K562 (cell line): ENCODE results near the gene RFLNA. TPM values are rescaled to one million over a fixed set of nuclear protein-coding genes. Genes with fewer than 3 reads are reported as not detected.

Experiments used
- ATF1 ChIP-seq, 2 experiments: fragments of 450-650 bp in 1 of 2; IDR thresholded peaks; 2 replicates each; pipeline ENCODE4 v1.6.1; 2016; ENCODE audit warnings: missing compliant biosample characterization in 1 of 2, missing genetic modification characterization in 1 of 2
- ATF7 ChIP-seq: fragments of 450-650 bp; IDR thresholded peaks from 2 replicates; pipeline ENCODE4 v1.7.1; 2014; ENCODE audit warnings: mild to moderate bottlenecking, moderate library complexity
- CTCF ChIP-seq, 3 experiments: IDR thresholded peaks in 2 of 3; conservative IDR thresholded peaks in 1 of 3; 2 replicates each; pipeline ENCODE4 v1.5.1; 2011 to 2012; ENCODE audit warnings: low read length in 3 of 3, mild to moderate bottlenecking in 3 of 3, control low read depth in 2 of 3, improper control_type of control experiment in 1 of 3, inconsistent platforms in 1 of 3, low read depth in 1 of 3, mixed read lengths in 1 of 3, moderate library complexity in 1 of 3; ENCODE audit not compliant: insufficient read depth in 2 of 3
- DACH1 ChIP-seq: fragments of 450-650 bp; IDR thresholded peaks from 2 replicates; pipeline ENCODE4 v1.6.1; 2018; ENCODE audit not compliant: partially characterized antibody
- ETV5 ChIP-seq: sonication (generic); formaldehyde crosslinking; IDR thresholded peaks from 2 replicates; pipeline ENCODE4 v1.4.0; 2020; ENCODE audit warnings: low read depth, mild to moderate bottlenecking, missing genetic modification reagents
- FOXJ3 ChIP-seq: sonication (generic); formaldehyde crosslinking; IDR thresholded peaks from 2 replicates; pipeline ENCODE4 v1.4.0; 2020; ENCODE audit warnings: mild to moderate bottlenecking, missing genetic modification reagents
- GABPA ChIP-seq: fragments of 200-800 bp; sonication (Bioruptor generic); conservative IDR thresholded peaks from 2 replicates; pipeline ENCODE4 v1.6.1; 2016; ENCODE audit warnings: low read depth, missing genetic modification characterization, missing compliant biosample characterization
- RAD21 ChIP-seq, 2 experiments: fragments of 250-450 bp in 1 of 2; fragments of 450-650 bp in 1 of 2; sonication (Bioruptor Pico) in 1 of 2; formaldehyde crosslinking in 1 of 2; IDR thresholded peaks in 1 of 2; conservative IDR thresholded peaks in 1 of 2; 2 replicates each; pipeline versions ENCODE4 v1.4.0 to v1.8.0; 2020 to 2022; ENCODE audit warnings: mild to moderate bottlenecking in 2 of 2, moderate library complexity in 1 of 2
- SMC3 ChIP-seq: conservative IDR thresholded peaks from 2 replicates; pipeline ENCODE4 v1.6.1; 2011; ENCODE audit warnings: low read depth, low read length, improper control_type of control experiment; ENCODE audit not compliant: insufficient read depth
- TCF3 ChIP-seq: sonication (generic); formaldehyde crosslinking; IDR thresholded peaks from 2 replicates; pipeline ENCODE4 v1.4.0; 2020; ENCODE audit warnings: mild to moderate bottlenecking, missing genetic modification reagents
- USF1 ChIP-seq: sonication (generic); formaldehyde crosslinking; IDR thresholded peaks from 2 replicates; pipeline ENCODE4 v1.9.0; 2022; ENCODE audit warnings: mild to moderate bottlenecking, missing genetic modification reagents
- YY1 ChIP-seq, 3 experiments: IDR thresholded peaks; 2 replicates each; pipeline ENCODE4 v1.6.1; 2011; ENCODE audit warnings: low read length in 2 of 3, mild to moderate bottlenecking in 2 of 3, moderate library complexity in 2 of 3, borderline replicate concordance in 1 of 3, control low read depth in 1 of 3, low read depth in 1 of 3; ENCODE audit not compliant: insufficient read depth in 3 of 3, insufficient replicate concordance in 2 of 3, control insufficient read depth in 1 of 3, insufficient read length in 1 of 3; ENCODE audit errors: extremely low read depth in 1 of 3
- ZBTB5 ChIP-seq: fragments of 450-650 bp; IDR thresholded peaks from 2 replicates; pipeline ENCODE4 v1.6.1; 2017; ENCODE audit warnings: antibody characterized with exemption
- polyA plus RNA-seq, 8 experiments: library from polyadenylated mRNA; depleted of rRNA in 4 of 8; stranded (reverse) in 5 of 8; unstranded in 3 of 8; fragments of >200 nt; fragmentation: Nextera tagmentation in 2 of 8; fragmentation: Illumina TruSeq in 1 of 8; extraction: Ambion mirVana in 2 of 8; extraction: Trizol in 1 of 8; gene quantifications; 2 replicates each; pipeline versions ENCODE4 v1.2.1 to v1.2.3, GENCODE V29; 2011 to 2014; ENCODE audit warnings: inconsistent platforms in 1 of 8, missing spikeins in 1 of 8
- total RNA-seq, 7 experiments: library from RNA; depleted of rRNA in 6 of 7; stranded (reverse); fragments of >200 nt in 6 of 7; fragmentation: Illumina TruSeq in 2 of 7; extraction: Trizol in 2 of 7; gene quantifications; 2 replicates each; pipeline versions ENCODE4 v1.2.1 to v1.2.3, GENCODE V29; 2011 to 2021; ENCODE audit warnings: low replicate concordance in 1 of 7
- TF ChIP-seq, protein P1 (sequence below): fragments of 450-650 bp; IDR thresholded peaks from 2 replicates; pipeline ENCODE4 v1.6.1; 2016
- TF ChIP-seq, protein P2 (sequence below), 2 experiments: fragments of 450-650 bp in 1 of 2; sonication (generic) in 1 of 2; formaldehyde crosslinking in 1 of 2; IDR thresholded peaks in 1 of 2; conservative IDR thresholded peaks in 1 of 2; 2 replicates each; pipeline versions ENCODE4 v1.6.1 to v1.8.1; 2016 to 2023; ENCODE audit warnings: mild to moderate bottlenecking in 2 of 2, moderate library complexity in 2 of 2, inconsistent platforms in 1 of 2, missing genetic modification reagents in 1 of 2
- TF ChIP-seq, protein P3 (sequence below): IDR thresholded peaks from 2 replicates; pipeline ENCODE4 v1.6.1; 2011; ENCODE audit warnings: borderline replicate concordance, low read depth, mild to moderate bottlenecking, moderate library complexity, low read length; ENCODE audit not compliant: insufficient read depth, poor library complexity, severe bottlenecking

RFLNA gene
- total and polyA plus RNA-seq, 9 of the 15 experiments (the other 6 are each of a cell fraction or from before 2014, with no cell fraction given) = not detected

GRCh38 chr12:124273630-124274029, 21.3 kb upstream of the RFLNA start (continued):
- TF ChIP-seq TCF3 (CRISPR knock-in tag) = 0 out of 2 replicates have a peak, but pooled peaks have one; percentile 9
- TF ChIP-seq GABPA = peak; percentile 47
- TF ChIP-seq CTCF (IDR thresholded peaks at IDR 0.05 in 2 of 3, conservative IDR thresholded peaks at IDR 0.05 in 1 of 3; ENCODE audit: insufficient read depth in 2 of 3, low read depth in 1 of 3, low read length in 3 of 3) = peak; percentile 67 to 79 (median 78)
- TF ChIP-seq, protein P1, sequence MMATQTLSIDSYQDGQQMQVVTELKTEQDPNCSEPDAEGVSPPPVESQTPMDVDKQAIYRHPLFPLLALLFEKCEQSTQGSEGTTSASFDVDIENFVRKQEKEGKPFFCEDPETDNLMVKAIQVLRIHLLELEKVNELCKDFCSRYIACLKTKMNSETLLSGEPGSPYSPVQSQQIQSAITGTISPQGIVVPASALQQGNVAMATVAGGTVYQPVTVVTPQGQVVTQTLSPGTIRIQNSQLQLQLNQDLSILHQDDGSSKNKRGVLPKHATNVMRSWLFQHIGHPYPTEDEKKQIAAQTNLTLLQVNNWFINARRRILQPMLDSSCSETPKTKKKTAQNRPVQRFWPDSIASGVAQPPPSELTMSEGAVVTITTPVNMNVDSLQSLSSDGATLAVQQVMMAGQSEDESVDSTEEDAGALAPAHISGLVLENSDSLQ = peak; percentile 85
- TF ChIP-seq SMC3 = 0 out of 2 replicates have a peak, but pooled peaks have one; percentile 19
- TF ChIP-seq FOXJ3 (CRISPR knock-in tag) = peak; percentile 66
- TF ChIP-seq ZBTB5 = no peak
- peak in 1 of 3 experiments; percentile 20 for TF ChIP-seq YY1 (IDR thresholded peaks at IDR 0.05; ENCODE audit: borderline replicate concordance in 1 of 3, control insufficient read depth in 1 of 3, extremely low read depth in 1 of 3, insufficient read depth in 3 of 3, insufficient read length in 1 of 3, insufficient replicate concordance in 2 of 3, low read depth in 1 of 3, low read length in 2 of 3)
- TF ChIP-seq, protein P2, sequence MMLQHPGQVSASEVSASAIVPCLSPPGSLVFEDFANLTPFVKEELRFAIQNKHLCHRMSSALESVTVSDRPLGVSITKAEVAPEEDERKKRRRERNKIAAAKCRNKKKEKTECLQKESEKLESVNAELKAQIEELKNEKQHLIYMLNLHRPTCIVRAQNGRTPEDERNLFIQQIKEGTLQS (IDR thresholded peaks at IDR 0.05) = peak; percentile 56; the same call in 1 of the 2 replicates
- TF ChIP-seq, protein P2 (CRISPR knock-in tag; conservative IDR thresholded peaks at IDR 0.05) = 0 out of 2 replicates have a peak, but pooled peaks have one; percentile 54
- 0 out of 2 replicates have a peak, but pooled peaks have one; percentile 24 for TF ChIP-seq ETV5 (CRISPR knock-in tag)
- TF ChIP-seq, protein P3, sequence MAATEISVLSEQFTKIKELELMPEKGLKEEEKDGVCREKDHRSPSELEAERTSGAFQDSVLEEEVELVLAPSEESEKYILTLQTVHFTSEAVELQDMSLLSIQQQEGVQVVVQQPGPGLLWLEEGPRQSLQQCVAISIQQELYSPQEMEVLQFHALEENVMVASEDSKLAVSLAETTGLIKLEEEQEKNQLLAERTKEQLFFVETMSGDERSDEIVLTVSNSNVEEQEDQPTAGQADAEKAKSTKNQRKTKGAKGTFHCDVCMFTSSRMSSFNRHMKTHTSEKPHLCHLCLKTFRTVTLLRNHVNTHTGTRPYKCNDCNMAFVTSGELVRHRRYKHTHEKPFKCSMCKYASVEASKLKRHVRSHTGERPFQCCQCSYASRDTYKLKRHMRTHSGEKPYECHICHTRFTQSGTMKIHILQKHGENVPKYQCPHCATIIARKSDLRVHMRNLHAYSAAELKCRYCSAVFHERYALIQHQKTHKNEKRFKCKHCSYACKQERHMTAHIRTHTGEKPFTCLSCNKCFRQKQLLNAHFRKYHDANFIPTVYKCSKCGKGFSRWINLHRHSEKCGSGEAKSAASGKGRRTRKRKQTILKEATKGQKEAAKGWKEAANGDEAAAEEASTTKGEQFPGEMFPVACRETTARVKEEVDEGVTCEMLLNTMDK = peak; percentile 32
- TF ChIP-seq RAD21 (CRISPR knock-in tag; conservative IDR thresholded peaks at IDR 0.05 in 1 of 2, IDR thresholded peaks at IDR 0.05 in 1 of 2) = peak in 1 of 2 experiments; percentile 66; a peak in 2 of 4 replicates
- TF ChIP-seq USF1 (CRISPR knock-in tag) = peak; percentile 88
- TF ChIP-seq DACH1 = peak; percentile 57
- no peak for TF ChIP-seq ATF1 (CRISPR knock-in tag; IDR thresholded peaks at IDR 0.05)
- TF ChIP-seq ATF1 (tag; IDR thresholded peaks at IDR 0.05) = 0 out of 2 replicates have a peak, but pooled peaks have one; percentile 14
- peak; percentile 52; the same call in 1 of the 2 replicates for TF ChIP-seq ATF7
